GM19035 (cell line): ENCODE data around the gene SCARB1.
"Not testable (repeated sequence)": the region's sequence is repeated elsewhere in the genome, so short reads cannot be mapped to it uniquely, and the experiment has no call there.

Source experiments
- ATAC-seq: cut with Tn5 transposase; IDR thresholded peaks from one replicate; pipeline ENCODE4 v1.9.1; 2021; ENCODE audit not compliant: unreplicated experiment

Gene SCARB1, protein sequence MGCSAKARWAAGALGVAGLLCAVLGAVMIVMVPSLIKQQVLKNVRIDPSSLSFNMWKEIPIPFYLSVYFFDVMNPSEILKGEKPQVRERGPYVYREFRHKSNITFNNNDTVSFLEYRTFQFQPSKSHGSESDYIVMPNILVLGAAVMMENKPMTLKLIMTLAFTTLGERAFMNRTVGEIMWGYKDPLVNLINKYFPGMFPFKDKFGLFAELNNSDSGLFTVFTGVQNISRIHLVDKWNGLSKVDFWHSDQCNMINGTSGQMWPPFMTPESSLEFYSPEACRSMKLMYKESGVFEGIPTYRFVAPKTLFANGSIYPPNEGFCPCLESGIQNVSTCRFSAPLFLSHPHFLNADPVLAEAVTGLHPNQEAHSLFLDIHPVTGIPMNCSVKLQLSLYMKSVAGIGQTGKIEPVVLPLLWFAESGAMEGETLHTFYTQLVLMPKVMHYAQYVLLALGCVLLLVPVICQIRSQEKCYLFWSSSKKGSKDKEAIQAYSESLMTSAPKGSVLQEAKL

DNA sequence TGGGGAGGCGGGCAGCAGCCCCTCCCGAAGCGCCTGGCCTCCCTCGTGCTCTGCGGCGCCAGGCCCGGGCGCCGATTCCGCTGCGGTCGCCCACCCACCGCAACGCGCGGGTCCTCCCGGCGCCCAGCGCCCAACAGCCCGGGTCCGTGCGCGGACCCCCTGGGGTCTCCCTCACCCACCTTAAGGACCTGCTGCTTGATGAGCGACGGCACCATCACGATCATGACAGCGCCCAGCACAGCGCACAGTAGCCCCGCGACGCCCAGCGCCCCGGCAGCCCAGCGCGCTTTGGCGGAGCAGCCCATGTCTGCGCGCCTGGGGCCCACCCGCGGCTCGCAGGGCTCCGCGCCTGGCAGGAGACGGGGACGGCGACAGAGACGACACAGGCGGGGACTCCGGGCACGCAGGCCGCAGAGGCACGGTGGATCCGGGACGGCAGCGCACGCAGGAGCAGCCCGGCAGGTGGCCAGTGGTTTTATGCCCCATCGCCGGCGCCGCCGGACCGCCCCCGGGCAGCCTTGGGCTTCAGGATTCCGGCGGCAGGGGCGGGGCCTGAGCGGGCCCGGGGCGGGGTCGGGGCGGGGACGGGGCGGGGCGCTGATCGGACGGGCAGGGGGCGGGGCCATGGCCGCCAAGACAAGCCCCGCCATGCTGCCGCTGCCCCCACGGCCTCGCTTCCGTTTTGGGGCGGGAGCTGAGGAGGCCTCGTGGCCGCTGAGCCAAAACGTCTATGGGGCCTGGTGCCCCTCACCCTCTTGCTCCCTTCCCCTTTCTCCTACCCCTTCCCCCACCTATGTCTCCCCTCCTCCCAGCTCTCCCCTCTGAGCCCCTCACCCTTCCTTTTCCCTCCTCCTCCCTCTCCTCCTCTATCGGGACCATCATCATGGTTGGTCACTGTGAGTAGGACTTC is at the start of gene SCARB1:
SCARB1 (minus strand) TSS at position 449 of the 910 bp plus-strand sequence; CDS start at position 305, 144 bp downstream.
- ATAC-seq, result peak; percentile 71

DNA sequence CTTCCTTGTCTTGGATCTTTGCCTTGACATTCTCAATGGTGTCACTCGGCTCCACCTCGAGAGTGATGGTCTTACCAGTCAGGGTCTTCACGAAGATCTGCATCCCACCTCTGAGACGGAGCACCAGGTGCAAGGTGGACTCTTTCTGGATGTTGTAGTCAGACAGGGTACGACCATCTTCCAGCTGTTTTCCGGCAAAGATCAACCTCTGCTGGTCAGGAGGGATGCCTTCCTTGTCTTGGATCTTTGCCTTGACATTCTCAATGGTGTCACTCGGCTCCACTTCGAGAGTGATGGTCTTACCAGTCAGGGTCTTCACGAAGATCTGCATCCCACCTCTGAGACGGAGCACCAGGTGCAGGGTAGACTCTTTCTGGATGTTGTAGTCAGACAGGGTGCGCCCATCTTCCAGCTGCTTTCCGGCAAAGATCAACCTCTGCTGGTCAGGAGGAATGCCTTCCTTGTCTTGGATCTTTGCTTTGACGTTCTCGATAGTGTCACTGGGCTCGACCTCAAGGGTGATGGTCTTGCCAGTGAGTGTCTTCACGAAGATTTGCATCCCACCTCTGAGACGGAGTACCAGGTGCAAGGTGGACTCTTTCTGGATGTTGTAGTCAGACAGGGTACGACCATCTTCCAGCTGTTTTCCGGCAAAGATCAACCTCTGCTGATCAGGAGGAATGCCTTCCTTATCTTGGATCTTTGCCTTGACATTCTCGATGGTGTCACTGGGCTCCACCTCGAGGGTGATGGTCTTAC is 49.0 kb upstream of the SCARB1 start:
- ATAC-seq, result not testable (repeated sequence)

DNA sequence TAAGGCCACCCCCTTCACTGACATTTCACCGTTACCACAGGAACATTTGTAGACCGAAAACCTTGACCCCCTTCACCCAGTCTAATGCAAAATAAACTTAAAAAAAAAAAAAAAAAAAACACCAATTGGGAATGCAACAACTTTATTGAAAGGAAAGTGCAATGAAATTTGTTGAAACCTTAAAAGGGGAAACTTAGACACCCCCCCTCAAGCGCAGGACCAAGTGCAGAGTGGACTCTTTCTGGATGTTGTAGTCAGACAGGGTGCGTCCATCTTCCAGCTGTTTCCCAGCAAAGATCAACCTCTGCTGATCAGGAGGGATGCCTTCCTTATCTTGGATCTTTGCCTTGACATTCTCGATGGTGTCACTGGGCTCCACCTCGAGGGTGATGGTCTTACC is 47.9 kb upstream of the SCARB1 start:
- ATAC-seq, result not testable (repeated sequence)

DNA sequence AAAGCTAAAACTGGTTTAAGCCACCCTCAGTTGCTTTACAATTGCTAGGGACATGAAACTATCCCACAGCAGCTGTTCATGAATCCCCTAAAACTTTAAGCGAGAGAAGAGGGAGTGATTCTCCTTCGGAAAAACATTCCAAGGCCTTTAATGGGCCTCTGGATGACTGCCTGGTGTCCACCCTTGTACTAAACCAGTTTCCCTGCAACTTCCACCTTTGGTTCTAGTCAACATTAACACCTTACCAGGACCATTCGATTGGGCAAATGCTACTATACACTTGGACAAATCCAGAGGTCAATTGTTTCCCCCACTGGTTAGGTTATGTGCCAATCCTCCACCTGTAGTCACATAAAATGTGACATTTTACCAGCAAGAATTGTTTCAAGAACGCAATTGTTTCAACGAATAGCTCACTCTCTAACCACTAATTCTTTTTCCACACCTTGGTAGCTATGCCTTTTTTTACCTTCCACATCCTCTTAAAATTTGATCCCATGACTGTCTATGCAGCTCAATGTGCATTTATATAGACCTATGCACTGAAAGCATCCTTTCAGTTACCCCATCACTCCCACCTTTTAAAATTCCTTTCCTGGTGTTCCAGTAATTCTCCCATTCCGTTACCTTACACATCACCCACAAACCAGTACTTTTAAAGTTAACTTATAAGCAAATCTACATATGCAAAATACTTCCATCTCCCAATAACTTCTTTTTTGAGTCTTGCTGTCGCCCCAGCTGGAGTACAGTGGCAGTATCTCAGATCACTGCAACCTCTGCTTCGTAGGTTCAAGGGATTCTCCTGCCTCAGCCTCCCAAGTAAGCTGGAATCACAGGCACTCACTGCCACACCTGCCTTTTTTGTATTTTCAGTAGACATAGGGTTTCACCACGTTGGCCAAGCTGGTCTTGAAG is 47.2 kb upstream of the SCARB1 start:
- no peak for ATAC-seq

DNA sequence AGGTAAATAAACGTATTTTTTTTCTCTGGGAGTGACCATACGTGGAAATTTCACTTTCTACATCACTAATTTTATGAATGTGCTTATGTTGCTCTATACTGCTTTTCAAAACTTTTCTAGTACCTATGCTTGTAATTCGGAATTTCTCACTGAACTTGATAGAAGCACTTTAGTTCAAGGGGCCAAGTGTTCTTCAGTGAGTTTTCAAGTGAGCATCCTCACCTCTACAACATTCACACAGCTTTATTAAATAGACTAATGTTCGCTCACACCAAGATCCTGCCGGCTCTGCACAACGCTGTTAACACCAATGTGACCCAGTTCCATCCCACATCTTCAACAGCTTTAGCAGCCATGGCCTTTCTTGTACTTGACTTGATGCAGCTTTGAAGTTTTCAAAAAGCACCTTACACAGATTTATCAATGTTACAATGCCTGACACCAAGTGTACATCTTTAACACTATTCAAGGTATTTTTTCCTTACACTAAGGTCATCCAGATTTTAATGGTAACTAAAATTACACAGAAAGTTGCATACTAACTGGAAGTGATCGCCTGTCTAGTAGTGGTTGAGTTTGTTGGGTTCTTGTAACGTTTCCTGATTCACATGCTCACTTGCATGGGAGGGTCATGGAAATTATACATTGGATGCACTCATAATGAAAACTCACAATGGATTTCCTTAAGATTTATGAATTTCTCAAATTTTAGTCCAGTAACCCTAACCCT is 46.3 kb upstream of the SCARB1 start:
- no peak for ATAC-seq

DNA sequence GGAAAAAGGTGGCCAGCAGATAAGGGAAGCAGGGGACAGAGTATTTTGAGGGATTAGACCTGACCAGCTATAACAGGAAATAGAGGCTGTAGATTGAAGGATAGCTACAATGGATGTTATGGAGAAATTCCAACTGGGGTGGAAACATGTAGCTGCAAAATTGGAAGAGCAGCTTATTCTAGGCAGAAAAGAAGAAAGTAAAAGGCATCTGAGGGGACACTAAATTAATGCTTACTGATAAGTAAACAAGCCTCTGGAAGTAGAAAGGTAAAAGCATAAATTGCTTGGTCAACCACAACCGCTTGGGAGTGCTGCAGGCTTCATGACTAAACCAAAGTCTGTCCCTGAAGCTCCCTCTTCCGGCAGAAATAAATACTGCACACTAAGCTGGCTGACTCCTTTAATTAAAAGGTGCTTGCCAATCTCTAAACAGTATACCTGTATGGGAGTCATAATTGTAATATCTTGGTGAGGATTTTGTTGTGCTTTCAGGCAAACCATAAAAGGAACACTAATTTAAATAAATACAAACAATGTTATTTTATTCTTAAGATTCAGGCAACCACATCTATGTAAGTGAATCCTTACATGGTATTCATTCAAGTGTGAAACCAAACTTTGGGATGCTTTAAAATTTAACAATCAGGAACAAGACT is 43.1 kb upstream of the SCARB1 start:
- ATAC-seq, result peak; percentile 60

DNA sequence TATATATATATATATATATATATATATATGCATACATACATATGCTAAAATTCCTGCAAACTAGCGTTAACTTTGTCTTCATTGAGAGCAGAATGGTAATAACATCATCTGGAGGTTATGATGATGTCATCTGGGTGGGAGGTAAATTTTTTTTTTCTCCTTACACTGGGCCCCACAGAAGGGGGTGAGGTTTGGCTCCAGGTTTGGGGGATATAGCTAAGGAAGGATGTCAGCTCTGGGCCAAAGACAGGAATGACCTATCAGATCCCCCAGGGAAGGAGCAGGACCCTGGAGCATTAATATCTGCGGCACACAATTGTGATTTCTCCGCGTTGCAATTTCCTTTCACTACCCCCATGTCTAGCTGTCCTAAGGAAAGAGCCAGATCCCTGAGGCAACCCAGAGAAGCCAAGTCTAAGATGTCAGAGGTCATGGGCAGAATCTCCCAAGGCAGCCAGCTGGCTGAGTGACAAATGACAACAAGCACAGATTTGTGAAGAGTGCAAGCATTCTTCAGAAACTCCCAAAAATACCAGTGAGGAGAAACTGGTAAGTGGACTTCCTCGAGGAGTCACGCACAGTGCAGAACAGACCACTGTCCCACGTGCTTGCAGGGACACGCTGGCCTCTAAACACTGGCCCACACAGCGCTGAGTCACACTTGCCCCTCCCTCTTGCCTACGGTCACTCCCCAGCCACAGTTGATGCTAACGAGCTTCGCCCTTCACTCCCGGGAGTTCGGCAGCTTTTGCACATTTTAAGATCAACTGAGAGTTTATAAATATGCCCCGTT is 40.8 kb upstream of the SCARB1 start:
- ATAC-seq, result no peak

DNA sequence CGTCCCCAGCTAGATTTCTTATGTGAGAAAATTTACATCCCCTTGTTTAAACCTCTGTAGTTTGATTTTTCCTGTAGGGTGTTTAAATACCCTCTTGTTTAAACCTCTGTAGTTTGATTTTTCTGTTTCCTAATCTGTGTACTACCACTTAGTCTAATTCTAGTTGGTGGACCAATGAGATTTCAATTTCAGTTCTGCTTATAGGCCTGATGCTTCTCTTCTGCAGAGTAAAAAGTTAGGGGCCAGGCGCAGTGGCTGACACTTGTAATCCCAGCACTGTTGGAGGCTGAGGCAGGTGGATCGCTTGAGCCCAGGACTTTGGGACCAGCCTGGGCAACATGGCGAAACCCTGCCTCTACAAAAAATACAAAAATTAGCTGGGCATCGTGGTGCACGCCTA is 39.3 kb upstream of the SCARB1 start:
- ATAC-seq, result peak; percentile 40

DNA sequence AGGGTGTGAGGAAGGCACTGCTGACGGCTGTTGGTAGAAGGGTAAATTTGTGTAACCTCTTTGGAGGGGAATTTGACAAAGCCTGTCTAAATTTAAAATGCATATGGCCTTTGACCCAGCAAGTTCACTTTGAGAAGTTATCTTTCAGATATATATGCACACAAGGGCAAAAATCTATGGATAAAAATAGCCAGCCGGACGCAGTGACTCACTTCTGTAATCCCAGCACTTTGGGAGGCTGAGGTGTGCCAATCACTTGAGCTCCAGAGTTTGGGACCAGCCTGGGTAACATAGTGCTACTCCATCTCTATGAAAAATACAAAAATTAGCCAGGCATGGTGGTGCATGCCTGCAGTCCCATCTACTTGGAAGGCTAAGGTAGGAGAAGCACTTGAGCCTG is 37.3 kb upstream of the SCARB1 start:
- no peak for ATAC-seq

DNA sequence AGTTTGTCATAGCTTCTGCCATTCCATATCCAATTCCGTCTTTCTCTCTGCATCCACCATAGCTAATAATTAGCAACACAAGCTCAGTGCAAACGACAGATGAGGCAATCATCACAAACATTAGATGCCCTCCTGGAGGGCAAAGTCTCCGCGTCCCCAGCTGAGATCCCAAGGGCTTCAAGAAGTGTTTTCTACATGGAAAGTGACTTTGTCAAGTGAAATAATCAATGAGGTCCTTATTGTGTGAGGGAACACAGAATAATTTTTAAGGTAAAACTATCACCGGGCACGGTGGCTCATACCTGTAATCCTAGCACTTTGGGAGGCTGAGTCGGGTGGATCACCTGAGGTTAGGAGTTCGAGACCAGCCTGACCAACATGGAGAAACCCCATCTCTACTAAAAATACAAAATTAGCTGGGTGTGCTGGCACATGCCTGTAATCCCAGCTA is 36.7 kb upstream of the SCARB1 start:
- not testable (repeated sequence) for ATAC-seq

DNA sequence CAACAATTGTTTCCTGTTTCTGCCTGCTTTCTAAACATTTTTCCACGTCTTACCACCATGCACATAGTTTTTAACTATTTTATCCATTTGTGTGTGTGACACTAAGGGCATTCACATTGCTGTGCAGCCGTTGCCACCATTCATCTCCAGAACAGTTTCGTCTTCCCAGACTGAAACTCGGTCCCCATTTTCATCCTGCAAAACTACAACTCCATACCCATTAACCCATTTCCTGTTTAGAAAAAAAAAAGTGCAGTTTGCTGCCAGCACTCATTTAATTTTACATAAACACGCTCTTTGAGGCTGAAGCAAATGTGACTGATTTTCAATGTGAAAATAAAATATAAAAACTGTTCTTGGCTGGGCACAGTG is 35.2 kb upstream of the SCARB1 start:
- ATAC-seq, result no peak

DNA sequence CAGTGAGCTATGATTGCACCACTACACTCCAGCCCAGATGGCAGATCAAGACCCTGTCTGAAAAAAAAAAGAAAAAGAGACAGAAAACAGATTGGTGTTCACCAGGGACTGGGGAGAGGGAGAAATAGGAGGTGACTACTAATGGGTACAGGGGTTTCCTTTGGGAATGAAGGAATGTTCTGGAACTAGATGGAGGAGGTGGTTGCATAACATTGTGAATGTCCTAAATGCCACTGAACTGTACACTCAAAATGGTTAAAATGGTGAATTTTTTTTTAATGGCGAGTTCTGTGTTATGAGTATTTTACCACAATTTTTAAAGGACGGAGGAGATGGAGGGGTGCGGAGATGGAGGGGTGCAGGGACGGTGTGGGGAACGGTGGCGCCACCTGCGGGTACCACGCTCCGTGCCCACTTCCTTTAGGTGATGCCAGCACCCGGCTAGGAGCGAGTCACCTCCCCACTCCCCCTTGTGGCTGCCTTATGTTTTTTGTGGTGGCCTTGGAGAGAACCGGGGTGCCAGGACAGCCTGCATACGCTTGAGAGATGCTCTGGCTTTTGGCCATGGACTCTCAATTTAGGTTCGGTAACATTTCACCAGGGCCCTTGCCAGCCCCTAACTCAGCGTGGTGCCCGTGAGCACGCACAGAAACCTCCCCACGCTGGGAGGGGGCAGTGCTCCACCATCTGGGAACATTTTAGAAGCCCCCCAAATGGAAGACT is 34.7 kb upstream of the SCARB1 start:
- no peak for ATAC-seq

DNA sequence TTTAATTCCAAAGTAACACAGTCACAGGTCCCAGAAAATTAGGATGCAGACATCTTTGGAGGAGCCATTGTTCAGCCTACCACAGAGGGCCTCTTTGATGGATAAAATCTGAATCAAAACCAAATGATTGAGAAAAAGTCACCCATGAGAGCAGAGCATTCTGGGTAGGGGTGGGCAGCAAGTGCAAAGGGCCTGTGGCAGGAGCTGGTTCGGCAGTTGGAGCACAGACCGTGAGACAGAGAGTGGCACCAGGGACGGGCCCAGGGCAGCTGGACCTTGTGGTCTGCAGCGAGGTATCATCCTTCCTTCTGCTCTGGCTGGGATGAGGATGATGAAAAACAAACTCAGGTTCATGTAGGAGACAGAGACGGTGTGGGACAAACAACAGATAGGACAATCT is 32.8 kb upstream of the SCARB1 start:
- ATAC-seq, result no peak

DNA sequence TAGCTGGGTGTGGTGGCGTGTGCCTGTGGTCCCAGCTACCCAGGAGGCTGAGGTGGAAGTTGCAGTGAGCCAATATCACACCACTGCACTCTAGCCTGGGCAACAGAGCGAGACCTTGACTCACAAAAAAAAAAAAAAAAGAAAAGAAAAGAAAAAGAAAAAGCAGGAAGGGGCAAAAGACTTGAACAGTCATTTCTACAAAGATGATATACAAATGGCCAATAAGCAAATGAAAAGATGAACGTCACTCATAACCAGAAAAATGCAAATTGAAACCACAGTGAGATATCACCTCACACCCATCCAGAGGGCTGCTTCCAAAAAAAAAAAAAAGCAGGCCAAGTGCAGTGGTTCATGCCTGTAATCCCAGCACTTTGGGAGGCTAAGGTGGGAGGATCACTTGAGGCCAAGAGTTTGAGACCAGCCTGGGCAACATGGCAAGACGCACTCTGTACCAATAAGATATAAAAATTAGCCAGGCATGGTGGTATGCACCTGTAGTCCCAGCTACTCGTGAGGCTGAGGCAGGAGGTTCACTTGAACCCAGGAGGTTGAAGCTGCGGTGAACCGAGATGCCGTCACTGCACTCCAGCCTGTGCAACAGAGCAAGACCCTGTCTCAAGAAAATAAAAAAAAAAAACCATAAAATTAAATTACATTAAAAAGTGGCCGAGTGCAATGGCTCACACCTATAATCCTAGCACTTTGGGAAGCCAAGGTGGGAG is 30.3 kb upstream of the SCARB1 start:
- ATAC-seq, result peak; percentile 74

DNA sequence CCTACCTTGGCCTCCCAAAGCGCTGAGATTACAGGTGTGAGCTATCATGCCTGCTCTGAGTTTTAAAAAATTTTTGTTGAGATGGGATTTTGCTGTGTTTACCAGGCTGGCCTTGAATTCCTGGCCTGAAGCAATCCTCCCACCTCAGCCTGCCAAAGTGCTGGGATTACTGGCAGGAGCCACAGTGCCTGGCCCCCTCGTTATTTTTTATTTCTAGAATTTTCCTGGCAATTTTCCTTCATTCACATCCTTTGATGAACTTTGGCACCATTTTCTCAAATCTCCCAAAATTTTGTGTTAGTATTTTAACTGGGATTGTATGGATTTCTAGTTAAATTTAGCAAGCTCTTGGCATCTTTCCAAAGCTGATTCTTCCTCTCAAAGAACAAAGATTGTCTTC is 24.6 kb upstream of the SCARB1 start:
- no peak for ATAC-seq

DNA sequence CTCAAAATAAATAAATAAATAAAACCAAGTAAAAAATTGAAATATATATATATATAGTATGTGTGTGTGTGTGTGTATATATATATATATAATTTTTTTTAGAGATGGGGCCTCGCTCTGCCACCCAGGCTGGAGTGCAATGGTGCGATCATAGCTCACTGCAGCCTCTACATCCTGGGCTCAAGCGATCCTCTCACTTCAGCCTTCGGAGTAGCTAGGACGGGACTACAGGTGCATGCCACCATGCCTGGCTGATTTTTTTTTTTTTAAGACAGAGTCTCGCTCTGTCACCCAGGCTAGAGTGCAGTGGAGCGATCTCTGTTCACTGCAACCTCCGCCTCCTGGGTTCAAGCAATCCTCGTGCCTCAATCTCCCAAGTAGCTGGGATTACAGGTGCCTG is 24.1 kb upstream of the SCARB1 start:
- ATAC-seq, result not testable (repeated sequence)
